Ovary (tissue), 9 donors: Measurements from ENCODE around the gene SLC2A13. TPM values are rescaled to one million over a fixed set of nuclear protein-coding genes. Genes with fewer than 3 reads are reported as not detected.
"Not testable (repeated sequence)": the region's sequence is repeated elsewhere in the genome, so short reads cannot be mapped to it uniquely, and the experiment has no call there.

Experiments used
- DNase-seq, 5 donors: peaks; one replicate each; pipeline ENCODE4 v3.0.0-alpha.2; 2019 to 2020
- H3K27ac ChIP-seq, 2 donors: fragments of 200-600 bp; one replicate each; pipeline versions ENCODE4 v1.5.1 to v1.8.0; 2019 to 2022
- H3K27me3 ChIP-seq: fragments of 200-600 bp; one replicate; pipeline ENCODE4 v1.8.0; 2022
- H3K36me3 ChIP-seq: fragments of 200-600 bp; sonication (generic); one replicate; pipeline ENCODE4 v1.5.1; 2019
- H3K4me1 ChIP-seq: one replicate; pipeline ENCODE4 v1.8.1; 2013; ENCODE audit warnings: mild to moderate bottlenecking, moderate library complexity; ENCODE audit not compliant: insufficient read depth
- H3K4me3 ChIP-seq: fragments of 200-600 bp; sonication (generic); one replicate; pipeline ENCODE4 v1.5.1; 2017
- H3K9me3 ChIP-seq, 2 donors: fragments of 200-600 bp in 1 of 2; sonication (generic) in 1 of 2; one replicate each; pipeline versions ENCODE4 v1.5.1 to v1.8.1; 2013 to 2019; ENCODE audit warnings: mild to moderate bottlenecking in 1 of 2, moderate library complexity in 1 of 2
- EP300 ChIP-seq: sonication (generic); formaldehyde crosslinking; IDR thresholded peaks from one replicate; pipeline ENCODE4 v1.6.1; 2017; ENCODE audit warnings: antibody characterized with exemption
- POLR2A ChIP-seq: fragments of 450-650 bp; IDR thresholded peaks from one replicate; pipeline ENCODE4 v1.6.1; 2017; ENCODE audit warnings: antibody characterized with exemption, mild to moderate bottlenecking, moderate library complexity
- WGBS, 3 donors: extraction: QIAGEN DNeasy Blood & Tissue Kit in 1 of 3; methylation state at CpG; one replicate each; pipeline versions ENCODE4 v1.1.5 to v1.1.7; 2013 to 2017; 5-methylcytosine and 5-hydroxymethylcytosine counted together
- intact Hi-C, 4 donors: fragments of 100-400 bp; cut with DNase I; formaldehyde crosslinking; loops; one replicate each; pipeline versions ENCODE4 v1.11.0 to v1.15.1; 2022 to 2023
- polyA plus RNA-seq, 2 donors: library from polyadenylated mRNA; stranded (reverse); fragments of 200-250 nt in 1 of 2; fragments of 350-450 nt in 1 of 2; fragmentation: Illumina TruSeq in 1 of 2; extraction: RNeasy Lipid Tissue Mini Kit (QIAGEN cat#74804) in 1 of 2; gene quantifications; one replicate each; pipeline ENCODE4 v1.2.3, GENCODE V29; 2013 to 2014
- total RNA-seq, 7 donors: library from RNA; depleted of rRNA in 2 of 7; stranded (reverse); fragments of >200 nt in 2 of 7; fragmentation: NEBNext Ultra II Directional in 3 of 7; extraction: Animal tissue kit (Norgen Biotek cat#: 25700) in 3 of 7; gene quantifications; one replicate each; pipeline versions ENCODE4 v1.1.0 to v1.2.4, GENCODE V29; 2016 to 2023
- TF ChIP-seq, protein P1 (sequence below), 3 donors: fragments of 450-650 bp in 2 of 3; fragments of 200-600 bp in 1 of 3; IDR thresholded peaks; one replicate each; pipeline versions ENCODE4 v1.5.1 to v1.8.0; 2016 to 2022; ENCODE audit warnings: antibody characterized with exemption in 3 of 3, mild to moderate bottlenecking in 1 of 3
- donor health status: DM: no; HTN: no; CAD: no; lungs with moderate emphysema.
- donor health status: DM: no; HTN: no; CAD: no.
- donor health status: Bipolar disorder and iron deficiency.
- donor health status: DM: yes; HTN: yes; CAD: no.
- donor health status: DM: no; HTN: no; CAD: no.
- donor health status: DM: yes; HTN: yes; CAD: no.

Gene SLC2A13
- total and polyA plus RNA-seq, 9 donors = 2.3 to 24.3 (median 7.9) TPM

DNA sequence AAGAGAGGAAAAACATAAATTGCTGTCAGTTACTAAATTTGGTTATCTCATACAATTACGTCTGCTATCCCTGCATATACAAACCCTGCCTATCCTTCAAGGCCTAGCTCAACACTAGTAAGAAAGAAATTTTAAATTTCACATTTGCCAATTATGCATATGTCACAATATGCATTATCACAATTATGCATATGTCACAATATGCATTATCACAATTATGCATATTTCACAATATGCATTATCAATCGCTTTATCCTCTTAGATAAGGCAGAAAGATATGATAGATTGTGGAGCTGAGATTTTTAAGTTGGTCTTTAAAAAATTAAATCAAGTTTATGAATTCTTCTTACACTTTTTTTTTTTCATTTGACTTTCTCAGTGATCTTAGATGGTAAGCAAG is 291.3 kb downstream of the SLC2A13 start:
- 45 to 88% (median 70%) methylated on average over 2 of the region's 2 CpGs for WGBS, 3 donors
- H3K4me1 ChIP-seq = no peaks in the 10 kb centered on the region
- H3K9me3 ChIP-seq = no peaks in the 10 kb centered on the region
- DNase-seq = no peak
- intact Hi-C loops = no loop called here
- no peaks in the 10 kb centered on the region for H3K27me3 ChIP-seq
- TF ChIP-seq POLR2A = no peak
- TF ChIP-seq, protein P1, sequence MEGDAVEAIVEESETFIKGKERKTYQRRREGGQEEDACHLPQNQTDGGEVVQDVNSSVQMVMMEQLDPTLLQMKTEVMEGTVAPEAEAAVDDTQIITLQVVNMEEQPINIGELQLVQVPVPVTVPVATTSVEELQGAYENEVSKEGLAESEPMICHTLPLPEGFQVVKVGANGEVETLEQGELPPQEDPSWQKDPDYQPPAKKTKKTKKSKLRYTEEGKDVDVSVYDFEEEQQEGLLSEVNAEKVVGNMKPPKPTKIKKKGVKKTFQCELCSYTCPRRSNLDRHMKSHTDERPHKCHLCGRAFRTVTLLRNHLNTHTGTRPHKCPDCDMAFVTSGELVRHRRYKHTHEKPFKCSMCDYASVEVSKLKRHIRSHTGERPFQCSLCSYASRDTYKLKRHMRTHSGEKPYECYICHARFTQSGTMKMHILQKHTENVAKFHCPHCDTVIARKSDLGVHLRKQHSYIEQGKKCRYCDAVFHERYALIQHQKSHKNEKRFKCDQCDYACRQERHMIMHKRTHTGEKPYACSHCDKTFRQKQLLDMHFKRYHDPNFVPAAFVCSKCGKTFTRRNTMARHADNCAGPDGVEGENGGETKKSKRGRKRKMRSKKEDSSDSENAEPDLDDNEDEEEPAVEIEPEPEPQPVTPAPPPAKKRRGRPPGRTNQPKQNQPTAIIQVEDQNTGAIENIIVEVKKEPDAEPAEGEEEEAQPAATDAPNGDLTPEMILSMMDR (IDR thresholded peaks at IDR 0.05) = no peak
- no peak for TF ChIP-seq EP300
- H3K4me3 ChIP-seq = no peak overlapping the region
- no peak overlapping the region for H3K27ac ChIP-seq
- H3K36me3 ChIP-seq = no peaks in the 10 kb centered on the region

GRCh38 chr12:39813776-39814175 is 292.1 kb downstream of the SLC2A13 start:
- intact Hi-C loops = no loop called here
- H3K27me3 ChIP-seq = no peaks in the 10 kb centered on the region
- WGBS, 3 donors = 62 to 75% (median 74%) methylated on average over 5 of the region's 5 CpGs
- no peak overlapping the region for H3K27ac ChIP-seq
- no peaks in the 10 kb centered on the region for H3K36me3 ChIP-seq
- DNase-seq = no peak
- no peak overlapping the region for H3K4me3 ChIP-seq
- TF ChIP-seq POLR2A (no peak), EP300 (no peak)
- TF ChIP-seq, protein P1 (IDR thresholded peaks at IDR 0.05) = no peak
- no peaks in the 10 kb centered on the region for H3K9me3 ChIP-seq
- no peaks in the 10 kb centered on the region for H3K4me1 ChIP-seq

DNA sequence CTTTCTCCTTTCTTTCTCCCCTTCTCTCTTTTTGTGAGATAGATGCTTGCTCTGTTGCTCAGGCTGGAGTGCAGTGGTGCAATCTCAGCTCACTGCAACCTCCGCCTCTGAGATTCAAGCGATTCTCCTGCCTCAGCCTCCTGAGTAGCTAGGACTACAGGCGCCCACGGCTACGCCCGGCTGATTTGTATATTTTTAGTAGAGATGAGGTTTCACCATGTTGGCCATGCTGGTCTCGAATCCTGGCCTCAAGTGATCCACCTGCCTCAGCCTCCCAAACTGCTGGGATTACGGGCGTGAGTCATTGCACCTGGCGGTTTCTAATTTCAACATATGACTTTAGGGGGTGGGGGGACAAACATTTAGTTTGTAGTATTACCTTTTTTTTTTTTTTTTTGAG is 293.4 kb downstream of the SLC2A13 start:
- H3K27me3 ChIP-seq, H3K36me3 ChIP-seq, H3K9me3 ChIP-seq, H3K27ac ChIP-seq, intact Hi-C loops, H3K4me1 ChIP-seq, DNase-seq, H3K4me3 ChIP-seq: not testable (repeated sequence)
- 97 to 99% (median 98%) methylated on average over 10 of the region's 10 CpGs for WGBS, 3 donors

- no peak for DNase-seq
- Histone ChIP-seq H3K4me1 (no peaks in the 10 kb centered on the region), H3K27me3 (no peaks in the 10 kb centered on the region), H3K9me3 (no peaks in the 10 kb centered on the region), H3K27ac (no peak overlapping the region), H3K36me3 (no peaks in the 10 kb centered on the region), H3K4me3 (no peak overlapping the region)
- TF ChIP-seq POLR2A (no peak), EP300 (no peak)
- TF ChIP-seq, protein P1 (IDR thresholded peaks at IDR 0.05) = no peak
- intact Hi-C loops = no loop called here
- WGBS, 3 donors = 77 to 89% (median 88%) methylated on average over 5 of the region's 5 CpGs
Observed at GRCh38 chr12:39807043-39807442, 298.8 kb downstream of the SLC2A13 start.

- Histone ChIP-seq H3K4me3 (no peak overlapping the region), H3K27ac (no peak overlapping the region), H3K36me3 (no peaks in the 10 kb centered on the region), H3K27me3 (no peaks in the 10 kb centered on the region), H3K9me3 (no peaks in the 10 kb centered on the region), H3K4me1 (no peaks in the 10 kb centered on the region)
- intact Hi-C loops = no loop called here
- TF ChIP-seq EP300 = no peak
- TF ChIP-seq, protein P1 (IDR thresholded peaks at IDR 0.05) = no peak
- no peak for TF ChIP-seq POLR2A
- no peak for DNase-seq
- WGBS, 3 donors = 53 to 58% (median 57%) methylated on average over 2 of the region's 2 CpGs
Observed at GRCh38 chr12:39805651-39806050, 300.2 kb downstream of the SLC2A13 start.
